H9 (cell line): Measurements from ENCODE around the gene ADAM19. TPM values are rescaled to one million over a fixed set of nuclear protein-coding genes. Genes with fewer than 3 reads are reported as not detected.

Experiments
- DNase-seq: peaks from one replicate; pipeline ENCODE4 v3.0.0-alpha.2; 2017
- H2AFZ ChIP-seq: one replicate; pipeline ENCODE4 v1.6.1; 2013; ENCODE audit warnings: mild to moderate bottlenecking, low read length, control low read depth, moderate library complexity
- H2AK5ac ChIP-seq: 2 replicates; pipeline ENCODE4 v1.6.1; 2013; ENCODE audit warnings: low read length, control low read depth, mixed read lengths; ENCODE audit not compliant: insufficient read length
- H2BK120ac ChIP-seq: one replicate; pipeline ENCODE4 v1.6.1; 2013; ENCODE audit warnings: low read depth, mild to moderate bottlenecking, low read length, control low read depth, inconsistent platforms; ENCODE audit not compliant: poor library complexity, severe bottlenecking
- H2BK12ac ChIP-seq: 2 replicates; pipeline ENCODE4 v1.6.1; 2013; ENCODE audit warnings: low read length, control low read depth, mixed read lengths, low read depth; ENCODE audit not compliant: insufficient read length
- H2BK15ac ChIP-seq: 2 replicates; pipeline ENCODE4 v1.6.1; 2013; ENCODE audit warnings: low read depth, low read length, control low read depth
- H2BK20ac ChIP-seq: one replicate; pipeline ENCODE4 v1.6.1; 2013; ENCODE audit warnings: low read depth, mild to moderate bottlenecking, low read length, control low read depth, inconsistent platforms; ENCODE audit not compliant: poor library complexity, severe bottlenecking
- H2BK5ac ChIP-seq: 2 replicates; pipeline ENCODE4 v1.6.1; 2013; ENCODE audit warnings: low read length, control low read depth, mixed read lengths; ENCODE audit not compliant: insufficient read length
- H3K14ac ChIP-seq: 2 replicates; pipeline ENCODE4 v1.6.1; 2013; ENCODE audit warnings: low read length, control low read depth; ENCODE audit not compliant: insufficient read depth
- H3K18ac ChIP-seq: 2 replicates; pipeline ENCODE4 v1.6.1; 2013; ENCODE audit warnings: low read depth, mild to moderate bottlenecking, mixed read lengths, low read length, control low read depth; ENCODE audit not compliant: insufficient read length
- H3K23ac ChIP-seq: 2 replicates; pipeline ENCODE4 v1.6.1; 2013; ENCODE audit warnings: low read length, control low read depth, mixed read lengths, low read depth; ENCODE audit not compliant: insufficient read length
- H3K23me2 ChIP-seq: 2 replicates; pipeline ENCODE4 v1.6.1; 2013; ENCODE audit warnings: low read depth, mild to moderate bottlenecking, mixed read lengths, low read length, control low read depth; ENCODE audit not compliant: insufficient read length, poor library complexity, severe bottlenecking
- H3K27ac ChIP-seq: 2 replicates; pipeline ENCODE4 v1.5.1; 2013; ENCODE audit warnings: low read length, control low read depth, mixed read lengths, low read depth; ENCODE audit not compliant: insufficient read length
- H3K27me3 ChIP-seq: 2 replicates; pipeline ENCODE4 v1.6.1; 2013; ENCODE audit warnings: low read length, control low read depth, inconsistent platforms; ENCODE audit not compliant: insufficient read depth
- H3K4ac ChIP-seq: 2 replicates; pipeline ENCODE4 v1.6.1; 2013; ENCODE audit warnings: low read depth, mild to moderate bottlenecking, control low read depth, inconsistent platforms, low read length, moderate library complexity
- H3K4me1 ChIP-seq: 2 replicates; pipeline ENCODE4 v1.6.1; 2013; ENCODE audit warnings: low read length, control low read depth, inconsistent platforms; ENCODE audit not compliant: insufficient read depth
- H3K4me2 ChIP-seq: 2 replicates; pipeline ENCODE4 v1.6.1; 2013; ENCODE audit warnings: low read length, control low read depth, mixed read lengths; ENCODE audit not compliant: insufficient read length, insufficient read depth
- H3K56ac ChIP-seq: 2 replicates; pipeline ENCODE4 v1.6.1; 2013; ENCODE audit warnings: low read depth, mild to moderate bottlenecking, mixed read lengths, low read length, control low read depth; ENCODE audit not compliant: insufficient read length
- H3K79me1 ChIP-seq: 2 replicates; pipeline ENCODE4 v1.6.1; 2013; ENCODE audit warnings: low read depth, mild to moderate bottlenecking, moderate library complexity, low read length, control low read depth, inconsistent platforms; ENCODE audit not compliant: insufficient read depth, poor library complexity, severe bottlenecking
- H3K79me2 ChIP-seq: 2 replicates; pipeline ENCODE4 v1.6.1; 2013; ENCODE audit warnings: low read length, control low read depth, inconsistent platforms; ENCODE audit not compliant: insufficient read depth
- H3K9ac ChIP-seq: 2 replicates; pipeline ENCODE4 v1.6.1; 2013; ENCODE audit warnings: low read length, control low read depth, mixed read lengths; ENCODE audit not compliant: insufficient read length; ENCODE audit errors: extremely low read depth
- H3K9me3 ChIP-seq: one replicate; pipeline ENCODE4 v1.6.1; 2013; ENCODE audit warnings: low read depth, low read length, inconsistent platforms; ENCODE audit not compliant: control insufficient read depth
- H3T11ph ChIP-seq: one replicate; pipeline ENCODE4 v1.6.1; 2013; ENCODE audit warnings: mild to moderate bottlenecking, low read length, control low read depth, inconsistent platforms
- H4K20me1 ChIP-seq: one replicate; pipeline ENCODE4 v1.6.1; 2013; ENCODE audit not compliant: control insufficient read depth, insufficient read length, insufficient read depth
- H4K5ac ChIP-seq: 2 replicates; pipeline ENCODE4 v1.6.1; 2013; ENCODE audit warnings: low read depth, mild to moderate bottlenecking, mixed read lengths, low read length, control low read depth; ENCODE audit not compliant: insufficient read length
- H4K8ac ChIP-seq: replicated peaks from 2 replicates; pipeline ENCODE4 v1.6.1; 2013; ENCODE audit warnings: low read length, control low read depth, mixed read lengths, low read depth; ENCODE audit not compliant: insufficient read length
- H4K91ac ChIP-seq: 2 replicates; pipeline ENCODE4 v1.6.1; 2013; ENCODE audit warnings: low read depth, mild to moderate bottlenecking, moderate library complexity, mixed read lengths, low read length, control low read depth; ENCODE audit not compliant: insufficient read length
- H3K27ac Mint-ChIP-seq, 3 experiments: 2 replicates in 2 of 3; 3 replicates in 1 of 3; pipeline ENCODE4 v1.8.0; 2020 to 2021; ENCODE audit warnings: mixed read lengths in 3 of 3, mild to moderate bottlenecking in 1 of 3, moderate library complexity in 1 of 3
- H3K27me3 Mint-ChIP-seq: 2 replicates; pipeline ENCODE4 v1.8.0; 2021; ENCODE audit warnings: low read depth, mild to moderate bottlenecking, moderate library complexity, mixed read lengths
- H3K36me3 Mint-ChIP-seq, 3 experiments: 2 replicates in 2 of 3; 3 replicates in 1 of 3; pipeline ENCODE4 v1.8.0; 2020 to 2021; ENCODE audit warnings: low read depth in 3 of 3, mixed read lengths in 3 of 3; ENCODE audit not compliant: insufficient read depth in 1 of 3
- H3K4me1 Mint-ChIP-seq, 2 experiments: 2 replicates each; pipeline ENCODE4 v1.8.0; 2020; ENCODE audit warnings: mixed read lengths in 2 of 2
- H3K4me3 Mint-ChIP-seq, 2 experiments: 2 replicates in 1 of 2; 3 replicates in 1 of 2; pipeline ENCODE4 v1.8.0; 2020 to 2021; ENCODE audit warnings: mild to moderate bottlenecking in 2 of 2, mixed read lengths in 2 of 2, moderate library complexity in 1 of 2
- H3K9me3 Mint-ChIP-seq, 2 experiments: 2 replicates in 1 of 2; 3 replicates in 1 of 2; pipeline ENCODE4 v1.8.0; 2020; ENCODE audit warnings: mild to moderate bottlenecking in 2 of 2, mixed read lengths in 2 of 2, moderate library complexity in 1 of 2
- WGBS: extraction: QIAGEN DNeasy Blood & Tissue Kit; methylation state at CpG from one replicate; pipeline ENCODE4 v1.1.7; 2013; ENCODE audit warnings: missing lambda C conversion rate, low lambda C conversion rate, mixed read lengths; ENCODE audit not compliant: insufficient read length; ENCODE audit errors: extremely low coverage; 5-methylcytosine and 5-hydroxymethylcytosine counted together
- total RNA-seq: library from RNA; stranded (reverse); gene quantifications from 2 replicates; pipeline ENCODE4 v1.2.1, GENCODE V29; 2021
- TF ChIP-seq, protein P1 (sequence below): fragments of 200-600 bp; sonication (generic); conservative IDR thresholded peaks from 3 replicates; pipeline ENCODE4 v1.8.0; 2021; ENCODE audit warnings: antibody characterized with exemption, mild to moderate bottlenecking

ADAM19 gene
- total RNA-seq, 1 experiment from 2014 or later = 9.9 TPM

DNA sequence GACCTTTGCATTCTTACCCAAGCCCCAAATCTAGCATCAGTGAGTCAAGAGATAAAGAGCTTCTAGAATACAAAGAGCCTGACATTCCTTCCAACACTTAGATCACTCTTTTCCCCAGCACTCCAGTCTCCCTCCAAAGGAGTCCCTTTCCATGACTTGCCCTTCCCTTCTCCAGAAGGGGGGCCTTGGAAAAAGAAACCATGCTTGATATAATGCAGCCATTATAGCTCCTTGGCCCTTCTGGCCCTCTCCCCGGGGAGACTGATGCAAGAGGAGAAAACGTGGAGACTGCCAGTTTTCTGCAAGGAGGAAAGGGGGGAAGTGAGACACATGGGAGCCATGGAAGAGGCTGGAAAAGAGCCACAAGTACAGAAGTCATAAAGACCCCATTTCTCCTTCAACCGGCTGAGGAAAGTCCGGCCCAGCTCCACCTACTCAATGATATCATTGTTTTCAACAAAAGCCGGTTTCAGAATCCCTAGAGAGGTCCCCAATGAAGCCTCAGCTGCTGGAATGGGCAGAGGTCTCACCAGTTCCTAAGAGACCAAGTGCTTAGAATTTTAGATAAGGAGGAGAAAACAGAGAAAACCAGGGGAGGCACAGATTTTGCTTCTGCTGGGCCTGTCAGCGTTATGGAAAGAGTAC is 29.0 kb downstream of the ADAM19 start:
- Mint-ChIP-seq H3K27ac (peak overlapping the region in 1 of 3 experiments; percentile 36; a peak in 1 of 7 replicates), H3K4me1 (peaks cover 15 to 18% of the 10 kb centered on the region in 2 experiments), H3K36me3 (peaks cover 0 to 2% (median 2%) of the 10 kb centered on the region in 3 experiments; a peak in 4 of 7 replicates), H3K4me3 (no peak overlapping the region), H3K27me3 (no peaks in the 10 kb centered on the region), H3K9me3 (no peaks in the 10 kb centered on the region)
- no peak for DNase-seq
- Histone ChIP-seq H4K5ac (no peak overlapping the region), H2AK5ac (no peak overlapping the region), H3K4me1 (peaks cover under 1% of the 10 kb centered on the region; the same call in 1 of the 2 replicates), H4K8ac (no peak overlapping the region), H4K20me1 (no peaks in the 10 kb centered on the region), H2BK20ac (no peak overlapping the region), H2BK120ac (no peak overlapping the region), H2AFZ (no peak overlapping the region), H4K91ac (no peak overlapping the region), H3K9me3 (no peaks in the 10 kb centered on the region), H3K18ac (no peak overlapping the region), H3K27ac (no peak overlapping the region), H2BK5ac (no peak overlapping the region), H3K79me1 (no peaks in the 10 kb centered on the region), H3K4ac (no peak overlapping the region), H3K23ac (no peak overlapping the region), H3K4me2 (no peak overlapping the region), H3K79me2 (no peaks in the 10 kb centered on the region), H3K27me3 (no peaks in the 10 kb centered on the region), H3K14ac (no peak overlapping the region), H3K9ac (no peak overlapping the region), H3K56ac (no peak overlapping the region), H2BK12ac (no peak overlapping the region), H2BK15ac (no peak overlapping the region), H3T11ph (no peak overlapping the region), H3K23me2 (no peaks in the 10 kb centered on the region)
- TF ChIP-seq, protein P1, sequence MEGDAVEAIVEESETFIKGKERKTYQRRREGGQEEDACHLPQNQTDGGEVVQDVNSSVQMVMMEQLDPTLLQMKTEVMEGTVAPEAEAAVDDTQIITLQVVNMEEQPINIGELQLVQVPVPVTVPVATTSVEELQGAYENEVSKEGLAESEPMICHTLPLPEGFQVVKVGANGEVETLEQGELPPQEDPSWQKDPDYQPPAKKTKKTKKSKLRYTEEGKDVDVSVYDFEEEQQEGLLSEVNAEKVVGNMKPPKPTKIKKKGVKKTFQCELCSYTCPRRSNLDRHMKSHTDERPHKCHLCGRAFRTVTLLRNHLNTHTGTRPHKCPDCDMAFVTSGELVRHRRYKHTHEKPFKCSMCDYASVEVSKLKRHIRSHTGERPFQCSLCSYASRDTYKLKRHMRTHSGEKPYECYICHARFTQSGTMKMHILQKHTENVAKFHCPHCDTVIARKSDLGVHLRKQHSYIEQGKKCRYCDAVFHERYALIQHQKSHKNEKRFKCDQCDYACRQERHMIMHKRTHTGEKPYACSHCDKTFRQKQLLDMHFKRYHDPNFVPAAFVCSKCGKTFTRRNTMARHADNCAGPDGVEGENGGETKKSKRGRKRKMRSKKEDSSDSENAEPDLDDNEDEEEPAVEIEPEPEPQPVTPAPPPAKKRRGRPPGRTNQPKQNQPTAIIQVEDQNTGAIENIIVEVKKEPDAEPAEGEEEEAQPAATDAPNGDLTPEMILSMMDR = no peak
- WGBS = no CpG with 5 or more reads among the region's 6 CpGs
